ENCODE results near the gene SDHAF2.

GRCh38 chr11:61442616-61443015 lies 12.7 kb downstream of the SDHAF2 start:
- TF ChIP-seq CTCF (IDR thresholded peaks at IDR 0.05) (no peak), POLR2AphosphoS5 (IDR thresholded peaks at IDR 0.05) (no peak)
